ENCODE results near the gene FBXL2. TPM values are rescaled to one million over a fixed set of nuclear protein-coding genes. Genes with fewer than 3 reads are reported as not detected.

The FBXL2 gene
- total and polyA plus RNA-seq, 2 of the 8 experiments (the other 6 are each of a cell fraction or from before 2014, with no cell fraction given), result 3.1 to 5.4 TPM

- Histone ChIP-seq H3K4me2 (ENCODE audit: insufficient read depth in 1 of 2, low read depth in 2 of 2, low read length in 2 of 2) (no peak overlapping the region), H3K9ac (replicated peaks in 1 of 4; ENCODE audit: extremely low read depth in 1 of 4, low read depth in 3 of 4, low read length in 3 of 4) (no peak overlapping the region), H2AK5ac (ENCODE audit: low read depth, low read length) (no peak overlapping the region), H3K4me3 (ENCODE audit: extremely low read depth in 1 of 4, insufficient read depth in 2 of 4, low read depth in 3 of 4, low read length in 4 of 4) (no peak overlapping the region), H2BK15ac (ENCODE audit: low read length) (no peak overlapping the region), H2BK20ac (ENCODE audit: low read length) (no peak overlapping the region), H3K9me3 (ENCODE audit: insufficient read depth in 2 of 2, low read depth in 1 of 2, low read length in 1 of 2) (peaks cover 16 to 21% of the 10 kb centered on the region in 2 experiments), H3K36me3 (ENCODE audit: control insufficient read depth in 2 of 4, insufficient read depth in 4 of 4, low read length in 3 of 4) (no peaks in the 10 kb centered on the region), H3K23ac (ENCODE audit: insufficient read length) (no peak overlapping the region), H2AFZ (ENCODE audit: low read length) (peak overlapping the region; percentile 58; the same call in 1 of the 2 replicates), H3K4me1 (replicated peaks in 1 of 4; ENCODE audit: control insufficient read depth in 3 of 4, insufficient read depth in 4 of 4, low read length in 3 of 4) (no peaks in the 10 kb centered on the region), H4K5ac (ENCODE audit: insufficient read length, low read depth, low read length) (no peak overlapping the region), H3K23me2 (ENCODE audit: low read depth, low read length) (no peaks in the 10 kb centered on the region), H4K8ac (ENCODE audit: extremely low read depth, insufficient read depth, low read length) (no peak overlapping the region), H3K27ac (ENCODE audit: low read depth, low read length) (no peak overlapping the region), H3K56ac (replicated peaks; ENCODE audit: insufficient read length, low read depth, low read length) (no peak overlapping the region), H3K79me2 (ENCODE audit: control insufficient read depth in 1 of 2, insufficient read depth in 2 of 2, low read length in 2 of 2) (no peaks in the 10 kb centered on the region), H4K91ac (replicated peaks; ENCODE audit: insufficient read length, low read length) (no peak overlapping the region), H4K20me1 (replicated peaks in 1 of 2; ENCODE audit: control insufficient read depth in 1 of 2, insufficient read depth in 2 of 2, low read length in 2 of 2) (no peaks in the 10 kb centered on the region), H3K79me1 (ENCODE audit: low read depth, low read length) (no peaks in the 10 kb centered on the region), H2BK5ac (ENCODE audit: low read depth, low read length) (no peak overlapping the region), H3K4ac (replicated peaks; ENCODE audit: insufficient read length, low read depth, low read length) (no peak overlapping the region), H2BK12ac (ENCODE audit: low read depth, low read length) (no peak overlapping the region), H3K27me3 (replicated peaks in 1 of 4; ENCODE audit: control insufficient read depth in 3 of 4, extremely low read depth in 1 of 4, insufficient read depth in 3 of 4, low read length in 3 of 4) (no peaks in the 10 kb centered on the region), H3K14ac (ENCODE audit: insufficient read length) (no peak overlapping the region), H2BK120ac (replicated peaks; ENCODE audit: low read depth, low read length) (no peak overlapping the region), H3K18ac (ENCODE audit: extremely low read depth, low read length) (no peak overlapping the region)
- CTCF ChIA-PET (ENCODE audit: partially characterized antibody), result interaction anchor here (1.2 kb wide), 1 partner anchor 140 kb away, joined by 3 read pairs; no protein-coding TSS in a partner anchor
- FAIRE-seq, result no peak
- 83% methylated on average over 4 of the region's 4 CpGs; no CpG with 5 or more reads in 1 of the 2 experiments for WGBS, 2 experiments (ENCODE audit: extremely low coverage in 1 of 2, insufficient coverage in 1 of 2, insufficient read length in 1 of 2, insufficient replicate concordance in 2 of 2, low coverage in 1 of 2, low lambda C conversion rate in 2 of 2, missing lambda C conversion rate in 1 of 2)
- TF ChIP-seq CHD1 (IDR thresholded peaks at IDR 0.05; ENCODE audit: low read depth, low read length) (no peak), SIRT6 (IDR thresholded peaks at IDR 0.05; ENCODE audit: low read length) (no peak), POU5F1 (IDR thresholded peaks at IDR 0.05; ENCODE audit: low read depth, low read length) (no peak), KDM1A (IDR thresholded peaks at IDR 0.05; ENCODE audit: borderline replicate concordance, low read length) (no peak), TAF1 (IDR thresholded peaks at IDR 0.05; ENCODE audit: low read depth, low read length) (no peak), BCL11A (IDR thresholded peaks at IDR 0.05; ENCODE audit: low read depth in 2 of 2, low read length in 2 of 2) (no peak), CREB1 (IDR thresholded peaks at IDR 0.05) (no peak), CBX5 (IDR thresholded peaks at IDR 0.05; ENCODE audit: low read depth, low read length) (no peak), SP2 (IDR thresholded peaks at IDR 0.05; ENCODE audit: low read length) (no peak), RXRA (IDR thresholded peaks at IDR 0.05; ENCODE audit: insufficient read depth, low read depth, low read length) (no peak)
- POLR2A ChIA-PET (ENCODE audit: partially characterized antibody), result no interaction called here
- DNase-seq (ENCODE audit: low read depth in 1 of 2, low spot score in 2 of 2), result no peak
Observed at GRCh38 chr3:33271324-33271723, 5.9 kb upstream of the FBXL2 start.

Data from H1 (cell line).